Measurements from ENCODE around the gene ERGIC2.
"Not testable (repeated sequence)": the region's sequence is repeated elsewhere in the genome, so short reads cannot be mapped to it uniquely, and the experiment has no call there.

Gene ERGIC2, protein sequence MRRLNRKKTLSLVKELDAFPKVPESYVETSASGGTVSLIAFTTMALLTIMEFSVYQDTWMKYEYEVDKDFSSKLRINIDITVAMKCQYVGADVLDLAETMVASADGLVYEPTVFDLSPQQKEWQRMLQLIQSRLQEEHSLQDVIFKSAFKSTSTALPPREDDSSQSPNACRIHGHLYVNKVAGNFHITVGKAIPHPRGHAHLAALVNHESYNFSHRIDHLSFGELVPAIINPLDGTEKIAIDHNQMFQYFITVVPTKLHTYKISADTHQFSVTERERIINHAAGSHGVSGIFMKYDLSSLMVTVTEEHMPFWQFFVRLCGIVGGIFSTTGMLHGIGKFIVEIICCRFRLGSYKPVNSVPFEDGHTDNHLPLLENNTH

DNA sequence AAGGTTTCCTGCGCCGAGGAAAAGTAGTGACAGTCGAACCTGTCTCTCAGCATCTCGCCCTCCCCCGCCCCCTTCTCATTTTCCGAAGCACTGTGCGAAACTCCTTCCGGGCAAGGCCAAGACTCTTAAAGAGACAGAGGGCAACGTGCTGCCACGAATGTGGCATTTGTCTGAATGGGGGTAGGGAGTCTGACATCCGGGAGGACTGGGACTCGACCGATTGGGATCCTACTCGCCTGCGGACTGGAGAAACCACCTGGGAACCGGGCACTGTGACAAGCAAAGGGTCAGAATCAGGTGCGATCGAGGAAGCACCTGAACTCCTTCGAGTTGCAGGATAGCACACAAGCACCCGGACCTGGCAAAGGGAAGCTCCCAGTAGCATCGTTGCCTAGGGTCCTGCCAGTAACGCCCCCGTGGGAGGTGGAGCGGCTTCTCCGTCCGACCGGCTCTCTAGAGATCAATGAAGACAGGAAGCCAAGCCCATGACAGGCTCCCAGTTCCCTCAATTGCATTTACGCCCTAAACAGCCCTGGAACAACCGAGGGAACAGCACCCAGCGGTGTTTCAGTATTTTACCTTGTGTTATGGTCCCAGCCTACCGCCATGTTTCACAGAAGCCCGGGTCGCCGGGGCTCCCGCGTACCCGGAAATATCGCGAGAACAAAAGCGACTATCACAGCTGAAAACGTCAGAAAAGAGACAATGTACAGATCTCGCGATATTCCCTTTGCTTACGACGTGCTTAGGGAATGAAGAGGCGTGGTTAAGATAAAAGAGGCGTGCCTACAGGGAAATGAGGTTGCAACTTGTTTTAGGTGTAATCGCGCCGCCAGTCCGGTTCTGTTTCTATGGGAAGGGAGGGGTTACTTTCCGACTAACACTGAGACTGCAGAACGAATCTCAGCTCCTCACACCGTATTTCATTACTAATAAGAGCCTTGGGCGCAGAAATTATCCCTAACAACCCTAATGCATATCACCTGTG is at the start of gene ERGIC2:
Gene ERGIC2 (minus strand): TSS at position 637 of the 988 bp plus-strand sequence. CDS start 9,539 bp downstream, outside the sequence.
- DNase-seq (ENCODE audit: low read depth in 2 of 2), result peak; percentile 80 to 84

DNA sequence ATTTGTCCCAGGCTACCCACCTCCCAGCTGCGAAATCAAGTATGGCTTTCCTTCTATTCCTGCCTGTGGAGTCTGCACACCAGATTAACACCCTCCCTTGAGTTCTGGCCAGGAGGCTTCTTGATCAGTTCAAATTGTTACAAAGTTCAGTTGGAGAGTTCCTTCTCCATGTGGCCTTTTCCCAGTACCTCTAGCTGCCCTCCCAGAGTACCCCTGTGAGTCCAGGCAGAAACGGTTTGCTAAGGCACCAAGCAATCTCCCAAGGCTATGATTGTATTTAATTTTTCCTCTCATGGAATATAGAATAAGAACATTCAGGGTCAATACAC is 49.7 kb upstream of the ERGIC2 start:
- no peak for DNase-seq (ENCODE audit: low read depth in 2 of 2)

DNA sequence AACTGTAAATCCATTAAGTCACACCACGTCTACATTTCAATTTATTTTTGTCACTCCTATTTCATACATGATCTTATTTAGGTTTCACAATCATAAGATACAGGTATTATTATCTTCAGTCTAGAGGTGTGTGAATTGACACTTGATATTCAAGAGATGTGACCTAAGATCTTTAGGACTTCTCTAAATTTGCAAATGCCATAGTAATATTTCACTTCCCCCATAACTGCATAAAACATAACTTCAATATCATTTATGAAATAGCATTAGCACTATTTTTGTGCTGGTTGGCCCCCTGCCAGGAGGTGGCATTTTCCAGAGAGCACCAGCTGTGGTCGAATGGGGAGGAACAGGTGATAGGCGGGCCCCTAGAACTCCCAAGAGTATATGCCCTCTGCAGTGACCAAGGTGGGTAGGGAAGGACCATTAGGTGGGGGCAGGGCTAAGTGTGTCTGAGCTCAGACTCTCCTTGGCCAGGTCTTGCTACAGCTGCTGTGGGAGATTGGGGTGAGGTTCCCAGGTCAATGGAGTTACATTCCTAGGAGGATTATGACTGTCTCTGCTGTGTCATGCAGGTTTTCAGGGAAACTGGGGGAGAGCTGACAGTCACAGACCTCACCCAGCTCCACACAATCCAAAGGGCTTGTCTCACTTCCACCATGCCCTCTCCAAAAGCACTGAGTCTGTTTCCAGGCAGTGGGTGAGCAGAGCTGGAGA is 49.2 kb upstream of the ERGIC2 start:
- DNase-seq (ENCODE audit: low read depth in 2 of 2), result no peak

DNA sequence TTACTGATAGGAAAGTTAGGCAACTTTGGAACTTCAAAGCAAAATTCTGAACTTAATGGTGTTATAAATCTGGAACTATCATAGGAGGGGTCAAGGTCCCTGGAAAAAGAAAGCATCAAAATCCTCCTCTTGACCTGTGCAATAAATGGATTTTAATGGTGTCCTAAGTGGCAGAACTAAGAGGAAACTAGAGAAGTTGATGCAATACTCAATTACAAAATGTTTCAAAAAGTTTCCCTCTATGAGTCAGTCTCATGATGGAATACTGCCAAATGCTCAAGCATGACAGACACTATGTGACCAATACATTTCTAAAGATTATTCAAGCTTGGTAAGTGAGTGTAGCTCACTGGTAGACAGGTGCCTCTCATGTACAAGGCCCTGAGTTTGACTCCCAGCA is 47.7 kb upstream of the ERGIC2 start:
- no peak for DNase-seq (ENCODE audit: low read depth in 2 of 2)

DNA sequence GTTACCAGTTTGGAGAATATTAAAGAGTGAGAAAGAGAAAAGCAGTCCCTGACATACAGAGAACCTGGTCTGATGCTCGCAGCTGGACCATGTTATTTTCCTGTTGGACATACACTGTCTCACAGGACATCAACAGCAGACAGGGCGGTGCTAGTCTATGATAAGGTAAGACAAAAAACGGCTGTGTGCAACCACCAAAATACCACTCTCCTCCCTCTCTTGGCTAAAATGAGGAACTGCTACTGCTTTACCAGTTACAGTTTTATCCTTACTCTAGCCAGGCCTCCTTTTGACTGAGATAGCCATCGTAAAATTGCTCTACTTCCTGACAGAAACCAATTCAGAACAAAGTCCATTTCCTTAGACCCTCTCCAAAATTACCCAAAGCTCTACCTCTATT is 47.0 kb upstream of the ERGIC2 start:
- DNase-seq (ENCODE audit: low read depth in 2 of 2), result no peak

DNA sequence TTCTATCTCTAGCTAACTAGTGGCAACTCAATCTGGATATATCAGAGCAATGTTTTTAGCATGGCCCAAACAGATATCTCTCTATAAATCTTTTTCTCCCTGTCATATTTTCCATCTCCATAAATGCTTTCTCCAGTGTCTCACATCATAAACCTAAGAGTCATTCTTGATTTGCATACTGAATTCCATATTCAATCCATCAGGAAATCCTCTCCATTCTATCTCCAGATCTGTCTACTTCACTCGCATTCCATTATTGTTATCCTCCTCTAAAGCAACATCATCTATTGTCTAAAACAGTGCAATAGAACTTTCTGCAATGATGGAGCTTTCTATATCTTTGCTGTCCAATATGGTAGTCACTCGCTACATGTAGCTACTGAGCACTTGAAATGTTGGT is 45.5 kb upstream of the ERGIC2 start:
- DNase-seq (ENCODE audit: low read depth in 2 of 2), result no peak

DNA sequence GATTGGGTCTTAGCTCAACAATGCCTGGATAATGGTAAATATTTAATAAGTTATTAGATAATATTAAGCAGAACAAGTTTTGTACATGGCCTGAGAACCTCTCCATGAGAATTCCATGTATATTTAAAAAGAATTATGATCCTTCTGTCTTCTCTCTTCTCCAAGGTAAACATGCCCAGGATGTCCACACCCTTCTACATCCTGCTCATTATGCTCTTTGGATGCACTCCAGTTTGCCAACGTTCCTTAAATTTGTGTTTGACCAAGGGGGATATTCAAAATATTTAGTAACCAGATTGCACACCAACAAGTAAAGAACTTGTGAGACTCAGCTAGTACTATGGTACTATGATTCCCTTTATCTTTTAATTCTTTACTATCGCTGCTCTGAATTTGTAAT is 44.8 kb upstream of the ERGIC2 start:
- DNase-seq (ENCODE audit: low read depth in 2 of 2), result no peak

DNA sequence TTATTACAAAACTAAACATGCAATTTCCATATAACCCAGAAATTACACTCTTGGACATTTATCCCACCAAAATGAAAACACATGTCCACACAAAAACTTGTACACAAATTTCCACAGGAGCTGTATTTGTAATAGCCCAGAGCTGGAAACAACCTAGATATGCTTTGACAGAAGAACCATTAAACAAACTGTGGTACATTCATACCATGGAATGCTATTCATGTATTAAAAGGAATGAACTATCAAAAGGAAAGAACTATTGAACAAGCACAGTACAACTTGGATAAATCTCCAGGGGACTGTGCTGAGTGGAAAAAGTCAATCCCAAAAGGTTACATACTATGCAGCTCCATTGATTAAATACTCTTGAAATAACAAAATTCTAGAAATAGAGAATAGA is 35.8 kb upstream of the ERGIC2 start:
- DNase-seq (ENCODE audit: low read depth in 2 of 2), result no peak

DNA sequence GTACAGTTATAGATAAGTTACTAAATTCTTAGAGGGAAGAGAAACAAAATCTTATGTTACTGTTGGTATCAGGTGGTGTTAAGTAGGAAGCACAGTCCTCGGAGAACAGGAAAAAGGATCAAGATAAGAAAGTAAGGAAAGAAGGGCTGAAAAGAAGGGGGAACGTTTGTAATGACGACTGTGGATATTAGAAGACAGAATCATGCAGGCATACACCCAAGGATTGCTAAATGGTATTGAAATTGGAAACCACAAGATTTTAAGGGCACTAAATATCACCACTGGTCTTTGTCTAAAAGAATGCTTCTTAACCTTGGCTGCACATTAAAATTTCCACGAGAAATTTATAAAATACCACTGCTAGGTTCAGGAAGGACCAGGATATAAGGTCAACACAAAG is 34.1 kb upstream of the ERGIC2 start:
- no peak for DNase-seq (ENCODE audit: low read depth in 2 of 2)

DNA sequence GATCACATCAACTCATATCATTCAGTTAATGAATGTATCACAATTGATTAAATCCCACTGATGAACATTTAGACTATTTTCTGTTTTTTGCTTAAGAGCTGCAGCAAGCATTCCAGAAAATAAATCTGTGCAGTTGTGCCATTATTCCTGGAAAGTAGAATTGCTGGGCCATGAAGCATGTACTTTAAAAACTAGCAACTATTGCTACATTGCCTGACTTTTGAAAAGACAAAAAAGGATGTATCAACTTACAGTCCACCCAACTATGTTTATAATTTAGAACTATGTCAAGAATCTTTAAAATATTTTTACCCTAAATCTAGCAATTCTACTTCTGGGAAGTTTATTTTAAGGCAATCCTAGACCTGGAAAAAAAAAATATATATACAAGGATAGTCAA is 33.4 kb upstream of the ERGIC2 start:
- DNase-seq (ENCODE audit: low read depth in 2 of 2), result no peak

DNA sequence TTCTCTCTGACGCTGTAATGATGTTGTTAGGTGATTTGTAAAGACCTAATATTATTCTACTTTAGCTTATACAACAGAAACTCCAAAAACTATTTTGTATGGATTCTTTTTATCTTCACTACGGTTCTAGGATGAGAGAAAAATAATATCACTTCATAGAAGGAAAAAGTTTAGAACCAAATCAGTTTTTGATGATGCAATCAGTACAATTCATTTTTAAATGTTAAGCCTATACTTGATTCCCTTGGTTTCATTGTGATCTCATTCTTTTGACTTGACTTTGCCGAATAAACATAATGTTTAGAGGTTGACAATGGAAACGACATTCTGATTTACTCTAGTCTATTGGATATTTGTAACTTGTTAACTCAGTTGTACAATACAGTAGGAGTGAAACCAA is 24.6 kb upstream of the ERGIC2 start:
- no peak for DNase-seq (ENCODE audit: low read depth in 2 of 2)

DNA sequence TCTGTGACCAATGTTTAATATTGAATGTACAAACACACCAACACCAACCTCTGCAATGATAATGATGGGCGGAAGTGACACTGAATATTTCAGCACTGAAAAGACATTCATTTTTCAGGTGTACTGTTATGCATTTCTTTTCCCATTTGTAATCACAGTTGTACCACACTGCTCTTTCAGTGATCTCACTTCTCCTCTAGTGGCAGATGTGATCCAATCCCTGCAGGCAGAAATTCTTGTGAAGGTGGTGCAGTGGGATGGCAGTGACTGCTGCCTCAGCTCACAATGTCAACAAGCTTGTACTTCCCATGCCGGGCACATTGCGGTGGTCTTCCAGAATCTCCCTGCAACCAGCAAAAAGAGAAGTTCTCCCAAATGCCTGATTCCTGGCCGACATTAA is 23.0 kb upstream of the ERGIC2 start:
- no peak for DNase-seq (ENCODE audit: low read depth in 2 of 2)

DNA sequence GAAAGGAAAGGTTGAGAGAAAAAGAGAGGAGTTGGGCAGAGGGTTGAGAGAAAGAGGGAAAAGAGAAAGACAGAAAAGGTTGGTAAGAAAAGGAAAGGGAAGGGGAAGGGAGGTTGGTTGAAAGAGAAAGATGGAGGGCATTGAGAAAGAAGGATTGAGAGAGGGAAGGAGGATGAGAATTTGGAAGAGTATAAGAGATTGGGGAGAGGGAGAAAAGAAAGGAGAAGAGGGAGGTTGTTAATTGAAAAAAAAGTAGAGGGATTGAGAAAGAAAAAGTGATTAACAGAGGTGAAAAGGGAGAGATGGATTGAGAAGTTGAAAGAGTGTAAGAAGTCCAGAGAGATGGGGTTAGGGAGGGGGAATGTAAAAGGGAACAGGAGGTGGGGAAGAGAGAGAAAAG is 21.5 kb upstream of the ERGIC2 start:
- DNase-seq (ENCODE audit: low read depth in 2 of 2), result no peak

DNA sequence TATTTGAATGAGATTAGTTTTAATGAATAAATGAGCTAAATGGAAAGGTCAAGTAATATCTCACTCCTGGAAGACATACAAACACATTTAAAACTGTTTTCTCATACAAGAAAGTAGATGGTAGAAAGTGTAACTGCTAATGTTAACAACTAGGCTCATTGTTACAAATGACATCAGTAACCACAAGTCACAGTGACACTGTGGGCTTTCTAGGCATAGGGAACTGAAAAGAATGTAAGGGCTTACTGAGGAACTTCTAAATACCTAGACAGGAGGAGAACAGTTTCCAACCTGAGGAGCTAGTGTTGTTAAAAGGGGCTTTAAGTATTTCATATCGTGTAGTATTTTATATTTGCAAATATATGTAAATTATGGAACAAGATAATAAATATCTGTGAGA is 17.5 kb upstream of the ERGIC2 start:
- DNase-seq (ENCODE audit: low read depth in 2 of 2), result no peak

DNA sequence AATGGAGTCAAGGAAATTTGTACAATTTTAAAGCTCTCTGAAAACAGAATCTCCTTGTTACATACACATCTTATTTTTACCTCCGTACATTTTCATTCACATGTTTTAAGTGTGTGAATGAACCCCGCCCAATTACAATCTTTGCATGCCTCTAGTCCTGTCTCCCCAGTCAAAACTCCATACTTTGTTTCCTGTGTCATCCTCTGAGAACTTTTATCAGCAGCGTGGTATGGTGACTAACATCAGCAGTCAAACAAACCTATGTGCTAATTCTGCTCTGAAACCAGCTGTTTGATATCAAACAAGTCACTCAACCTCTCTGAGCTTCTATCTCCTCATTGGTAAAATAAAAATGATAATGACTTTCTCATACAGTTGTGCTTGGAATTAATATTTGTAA is 15.8 kb upstream of the ERGIC2 start:
- DNase-seq (ENCODE audit: low read depth in 2 of 2), result no peak

DNA sequence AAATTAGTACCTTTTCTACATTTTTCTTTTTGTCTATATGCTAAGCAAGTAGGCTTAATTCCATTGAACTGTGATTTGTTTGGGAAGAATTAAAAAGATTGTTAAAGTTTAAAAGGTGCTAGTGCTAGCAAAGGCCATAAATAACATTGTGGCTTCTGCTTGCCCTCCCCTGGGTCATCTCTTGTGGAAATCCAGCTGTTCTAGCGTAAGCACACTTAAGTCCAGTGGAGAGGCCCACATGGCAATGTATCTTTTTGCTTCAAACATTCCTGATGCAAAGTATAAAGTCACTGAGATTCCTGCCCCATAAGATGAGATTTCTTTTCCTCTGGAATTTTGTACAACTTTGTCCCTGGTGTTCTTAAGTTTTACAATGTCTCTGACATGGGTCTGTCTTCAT is 14.4 kb upstream of the ERGIC2 start:
- no peak for DNase-seq (ENCODE audit: low read depth in 2 of 2)

DNA sequence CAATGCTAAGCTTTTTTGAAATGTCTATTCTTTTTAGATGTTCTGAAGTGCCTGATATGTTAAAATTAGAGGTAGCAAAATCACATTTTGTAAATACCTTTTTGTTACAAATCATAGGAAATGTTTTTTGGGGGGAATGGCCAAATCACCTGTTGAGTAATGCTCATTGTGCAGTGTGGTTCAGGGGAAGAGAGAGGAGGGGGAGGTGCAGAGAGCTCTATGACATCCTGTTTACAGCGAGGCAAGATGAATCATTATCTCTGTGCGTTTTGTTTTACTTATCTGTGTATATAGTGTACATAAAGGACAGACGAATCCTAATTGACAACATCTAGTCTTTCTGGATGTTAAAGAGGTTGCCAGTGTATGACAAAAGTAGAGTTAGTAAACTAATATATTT is 9.4 kb upstream of the ERGIC2 start:
- peak in 1 of 2 donors; percentile 28 for DNase-seq (ENCODE audit: low read depth in 2 of 2)

DNA sequence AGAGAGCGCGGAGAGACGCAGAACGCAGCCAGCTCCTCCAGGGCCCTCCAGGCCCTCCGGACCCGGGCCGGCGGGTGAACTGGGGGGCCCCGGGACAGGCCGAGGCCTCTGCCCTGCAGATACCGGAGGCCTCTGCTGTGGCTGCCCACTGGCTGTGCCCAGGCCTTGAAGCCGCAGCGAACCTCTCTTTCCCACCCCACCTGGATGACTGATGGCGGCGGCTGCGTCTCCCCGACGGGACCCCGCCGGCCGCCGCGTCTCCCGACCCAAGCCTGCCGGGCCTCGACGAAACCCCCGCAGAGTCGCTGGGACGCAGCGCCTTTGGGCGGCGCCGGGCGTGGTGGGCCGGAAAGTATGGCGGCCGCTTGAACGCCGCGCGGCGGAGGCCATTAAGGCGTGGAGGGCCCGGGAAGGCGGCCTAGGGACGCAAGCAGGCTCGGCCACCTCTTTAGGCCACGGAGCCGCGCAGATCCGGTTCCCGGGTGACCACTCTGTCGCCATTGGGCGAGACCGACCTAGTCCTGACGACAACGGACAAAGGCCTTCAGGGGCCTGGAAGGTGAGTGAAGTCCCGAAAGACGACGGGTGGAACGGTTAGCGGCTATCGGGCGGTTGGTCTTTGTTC is 8.4 kb upstream of the ERGIC2 start:
- DNase-seq (ENCODE audit: low read depth in 2 of 2), result no peak

DNA sequence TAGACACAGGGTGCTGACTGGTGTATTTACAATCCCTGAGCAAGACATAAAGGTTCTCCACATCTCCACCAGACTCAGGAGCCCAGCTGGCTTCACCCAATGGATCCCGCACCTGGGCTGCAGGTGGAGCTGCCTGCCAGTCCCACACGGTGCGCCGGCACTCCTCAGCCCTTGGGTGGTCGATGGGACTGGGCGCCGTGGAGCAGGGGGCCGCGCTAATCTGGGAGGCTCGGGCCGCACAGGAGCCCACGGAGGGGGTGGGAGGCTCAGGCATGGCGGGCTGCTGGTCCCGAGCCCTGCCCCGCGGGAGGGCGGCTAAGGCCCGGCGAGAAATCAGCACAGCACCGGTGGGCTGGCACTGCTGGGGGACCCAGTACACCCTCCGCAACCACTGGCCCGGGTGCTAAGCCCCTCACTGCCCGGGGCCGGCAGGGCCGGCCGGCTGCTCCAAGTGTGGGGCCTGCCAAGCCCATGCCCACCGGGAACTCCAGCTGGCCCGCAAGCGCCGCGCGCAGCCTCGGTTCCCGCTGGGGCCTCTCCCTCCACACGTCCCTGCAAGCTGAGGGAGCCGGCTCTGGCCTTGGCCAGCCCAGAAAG is 5.2 kb upstream of the ERGIC2 start:
- DNase-seq (ENCODE audit: low read depth in 2 of 2), result not testable (repeated sequence)

DNA sequence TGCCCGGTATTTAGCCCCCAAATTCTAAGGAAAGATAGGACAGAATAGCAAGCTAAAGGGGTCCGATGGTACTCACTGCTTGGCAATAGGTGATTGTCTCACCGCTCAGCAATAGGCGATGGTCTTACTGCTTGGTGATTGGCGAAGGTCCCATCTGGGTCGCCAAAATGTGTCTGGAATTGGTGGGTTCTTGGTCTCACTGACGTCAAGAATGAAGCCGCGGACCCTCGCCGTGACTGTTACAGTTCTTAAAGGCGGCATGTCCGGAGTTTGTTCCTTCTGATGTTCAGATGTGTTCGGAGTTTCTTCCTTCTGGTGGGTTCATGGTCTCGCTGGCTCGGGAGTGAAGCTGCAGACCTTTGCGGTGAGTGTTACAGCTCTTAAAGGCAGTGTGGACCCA is 4.2 kb upstream of the ERGIC2 start:
- DNase-seq (ENCODE audit: low read depth in 2 of 2), result not testable (repeated sequence)

DNA sequence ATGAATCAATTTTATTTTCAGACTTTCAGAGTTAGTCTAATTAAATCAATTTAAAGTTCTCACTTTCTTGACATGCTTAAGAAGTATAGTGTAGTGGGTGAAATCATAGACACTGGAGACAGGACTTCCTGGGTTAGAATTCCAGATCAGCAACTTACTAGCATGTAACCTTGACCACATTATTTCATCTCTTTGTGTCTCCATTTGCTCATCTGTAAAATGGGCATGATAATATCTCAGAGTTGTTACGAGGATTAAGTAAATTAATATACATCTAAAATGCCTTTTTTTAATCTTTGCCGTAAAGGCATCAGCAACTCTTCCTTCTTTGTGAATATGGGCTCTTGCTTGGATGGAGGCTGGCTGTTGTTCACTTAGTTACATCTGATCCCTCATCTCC is 1.3 kb upstream of the ERGIC2 start:
- DNase-seq (ENCODE audit: low read depth in 2 of 2), result no peak

DNA sequence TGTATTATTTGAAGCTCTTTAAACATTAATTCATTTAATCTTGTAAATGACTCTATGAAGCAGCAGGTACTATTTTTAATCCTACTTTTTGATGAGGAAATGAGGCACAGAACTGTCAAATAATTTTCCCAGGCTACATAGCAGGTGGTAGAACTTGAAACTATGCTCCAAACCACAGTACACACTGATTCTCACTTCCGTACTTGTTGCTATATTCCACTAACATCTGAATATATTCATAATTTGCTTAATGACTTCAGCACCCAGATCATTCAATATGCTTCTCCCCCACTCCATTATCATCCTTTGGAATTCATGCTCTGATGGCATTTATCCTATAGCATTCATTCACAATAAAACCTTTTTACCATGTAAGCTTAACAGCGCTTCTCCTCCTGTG is 4.9 kb downstream of the ERGIC2 start:
- no peak for DNase-seq (ENCODE audit: low read depth in 2 of 2)
